ENCODE results near the gene LYST.
A peak's percentile ranks its signal among the peaks of the same experiment; 100 is the strongest.
"Not testable (repeated sequence)": the region's sequence is repeated elsewhere in the genome, so short reads cannot be mapped to it uniquely, and the experiment has no call there.

Gene LYST

DNA sequence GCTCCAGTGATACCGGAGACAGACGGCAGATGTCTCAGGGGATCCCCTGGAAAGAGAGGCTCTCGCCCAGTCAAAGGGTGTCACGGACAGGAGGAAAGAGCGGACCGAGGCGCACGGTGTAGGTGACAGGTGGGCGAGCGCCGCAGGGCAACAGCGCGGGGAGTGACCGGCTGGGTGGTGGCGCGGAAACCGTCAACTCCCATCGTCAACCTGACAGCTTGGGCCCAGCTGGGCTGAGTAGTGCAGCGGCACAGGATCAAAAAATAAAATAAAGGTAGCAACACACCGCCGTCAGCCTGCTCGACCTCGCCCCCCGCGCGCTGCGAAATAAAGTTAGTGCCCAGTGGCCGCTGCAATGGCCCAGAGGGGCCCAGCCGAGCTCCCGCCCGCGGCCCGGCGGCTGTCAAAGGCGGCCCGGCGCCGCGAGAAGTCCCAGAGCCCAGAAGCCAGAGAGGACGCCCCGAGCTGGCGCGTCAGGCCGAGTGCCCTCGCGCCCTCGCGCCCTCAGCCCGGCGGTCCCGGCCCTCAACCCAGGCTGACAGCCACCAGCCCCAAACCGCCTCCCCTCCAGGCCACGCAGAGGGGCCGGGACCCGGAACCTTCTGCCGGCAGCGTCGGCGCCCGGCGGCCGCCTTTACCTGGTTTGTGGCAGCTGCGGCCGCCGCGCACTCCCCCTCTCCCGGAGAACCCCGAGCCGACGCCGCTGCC is at the start of gene LYST:
LYST (minus strand) TSS at position 702 of the 708 bp plus-strand sequence. CDS start 36,489 bp downstream, outside the sequence.
- peak; percentile 72 for DNase-seq

DNA sequence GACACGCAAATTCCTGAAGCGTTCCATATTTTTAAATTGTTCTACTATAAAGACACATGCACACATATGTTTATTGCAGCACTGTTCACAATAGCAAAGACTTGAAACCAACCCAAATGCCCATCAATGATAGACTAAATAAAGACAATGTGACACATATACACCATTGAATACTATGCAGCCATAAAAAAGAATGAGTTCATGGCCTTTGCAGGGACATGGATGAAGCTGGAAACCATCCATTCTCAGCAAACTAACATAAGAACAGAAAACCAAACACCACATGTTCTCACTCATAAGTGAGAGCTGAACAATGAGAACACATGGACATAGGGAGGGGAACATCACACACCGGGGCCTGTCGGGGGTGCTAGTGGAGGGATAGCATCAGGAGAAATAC is 48.8 kb upstream of the LYST start:
- DNase-seq = not testable (repeated sequence)

DNA sequence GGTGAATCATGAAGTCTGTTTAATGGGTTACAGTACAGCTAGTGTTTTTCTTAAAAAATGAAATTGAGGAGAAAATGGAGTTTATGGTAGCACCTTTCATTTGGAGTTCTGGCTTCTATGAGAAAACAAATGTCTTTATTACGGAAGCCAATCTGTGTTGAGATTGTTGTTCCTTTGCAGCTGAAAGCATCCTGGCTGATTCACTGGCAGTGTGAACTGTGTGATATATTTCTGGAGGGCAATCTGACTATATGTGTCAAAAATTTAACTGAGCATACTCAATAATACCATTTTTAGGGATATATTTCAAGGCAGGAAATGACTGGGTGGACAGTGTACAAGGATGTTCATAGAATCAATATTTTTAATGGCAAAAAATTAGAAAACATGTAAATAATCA is 46.6 kb upstream of the LYST start:
- no peak for DNase-seq

DNA sequence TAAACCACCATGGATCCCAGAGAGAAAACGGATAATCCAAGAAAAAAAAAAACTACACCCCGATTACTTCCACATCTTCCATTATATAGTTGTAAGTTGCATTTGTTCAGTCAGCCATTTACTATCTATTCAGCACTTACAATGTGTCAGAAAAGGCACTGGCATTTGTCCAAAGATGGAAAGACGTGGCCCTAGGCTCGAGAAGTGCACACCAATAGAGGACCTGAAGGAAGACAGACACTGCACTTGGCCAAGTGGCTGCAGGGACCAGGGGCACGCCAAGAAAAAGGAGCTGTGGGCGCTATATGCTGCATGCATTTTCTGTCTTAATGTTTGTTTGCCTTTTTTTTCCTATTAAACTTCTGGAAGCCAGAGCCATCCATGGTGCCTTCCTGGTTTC is 45.2 kb upstream of the LYST start:
- no peak for DNase-seq

DNA sequence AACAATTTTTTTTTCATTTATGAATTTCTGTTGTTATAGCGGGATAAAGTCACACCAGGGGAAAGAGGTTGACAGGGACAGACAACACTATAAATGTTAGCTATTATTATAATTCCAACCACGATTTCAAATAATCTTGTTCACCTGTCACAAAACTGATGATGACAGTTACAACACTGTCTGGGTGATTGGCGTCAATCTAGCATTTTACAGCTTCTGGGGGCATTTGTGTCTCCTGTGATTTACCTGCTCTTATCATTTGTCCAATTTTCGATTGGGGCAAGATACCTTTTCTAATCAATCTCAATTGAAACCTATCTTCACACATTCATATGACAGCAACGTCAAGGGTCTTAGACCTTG is 44.6 kb upstream of the LYST start:
- no peak for DNase-seq

GRCh38 chr1:235910357-235911299 is 43.9 kb upstream of the LYST start:
- DNase-seq = no peak

- DNase-seq = peak; percentile 14
Measured at GRCh38 chr1:235908742-235909520, 42.2 kb upstream of the LYST start.

GRCh38 chr1:235907897-235908240 is 41.2 kb upstream of the LYST start:
- no peak for DNase-seq

DNA sequence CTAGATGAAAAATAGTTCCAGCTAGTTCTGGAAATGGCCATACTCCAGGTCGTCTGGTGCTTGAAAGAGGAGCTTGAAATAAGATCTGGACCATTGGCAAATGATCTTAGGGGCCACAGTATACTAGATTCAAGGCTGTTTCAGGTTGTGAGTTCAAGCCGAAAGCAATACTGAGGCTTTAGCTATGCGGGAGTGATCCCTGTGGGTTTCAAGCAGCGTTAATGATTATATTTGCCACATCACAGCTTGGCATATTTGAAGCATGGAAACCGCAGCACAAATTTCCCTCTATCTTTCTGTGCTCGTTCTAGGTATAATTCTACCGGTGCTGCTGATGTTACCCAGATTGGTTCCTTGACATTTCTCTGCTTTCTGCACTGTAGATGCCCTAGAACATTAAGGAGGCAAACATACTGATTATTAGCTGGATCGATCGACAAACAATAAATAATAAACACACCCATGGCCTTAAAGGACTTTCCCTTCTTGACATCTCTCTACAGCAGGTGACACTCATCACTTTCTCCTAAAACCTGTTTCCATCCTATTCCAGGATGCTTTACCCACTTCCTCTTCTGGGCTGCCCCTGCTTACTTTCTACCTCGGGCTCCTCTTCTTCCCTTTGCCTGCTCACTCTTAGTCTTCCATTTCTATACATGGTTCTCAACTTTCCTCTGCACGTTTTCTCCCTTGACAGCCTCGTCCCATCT is 40.6 kb upstream of the LYST start:
- no peak for DNase-seq

DNA sequence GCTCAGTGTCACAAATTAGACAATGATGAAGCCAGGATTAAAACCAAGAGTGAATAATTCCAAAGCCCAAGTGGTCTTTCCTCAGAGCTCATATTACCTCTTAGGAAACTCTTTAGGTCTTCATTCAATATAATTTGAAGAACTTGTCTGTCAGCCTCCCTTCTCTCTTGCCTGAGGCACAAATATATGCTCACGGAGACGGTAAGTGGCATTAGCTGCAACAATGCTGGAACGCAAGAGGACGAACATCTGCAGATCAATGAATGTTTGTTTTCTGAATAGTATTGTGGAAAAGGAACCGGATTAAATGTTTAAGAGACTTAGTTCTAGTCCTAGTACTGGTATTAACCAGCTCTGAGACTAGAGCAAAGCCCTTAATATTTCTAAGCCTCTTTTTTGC is 39.7 kb upstream of the LYST start:
- DNase-seq = peak; percentile 40

DNA sequence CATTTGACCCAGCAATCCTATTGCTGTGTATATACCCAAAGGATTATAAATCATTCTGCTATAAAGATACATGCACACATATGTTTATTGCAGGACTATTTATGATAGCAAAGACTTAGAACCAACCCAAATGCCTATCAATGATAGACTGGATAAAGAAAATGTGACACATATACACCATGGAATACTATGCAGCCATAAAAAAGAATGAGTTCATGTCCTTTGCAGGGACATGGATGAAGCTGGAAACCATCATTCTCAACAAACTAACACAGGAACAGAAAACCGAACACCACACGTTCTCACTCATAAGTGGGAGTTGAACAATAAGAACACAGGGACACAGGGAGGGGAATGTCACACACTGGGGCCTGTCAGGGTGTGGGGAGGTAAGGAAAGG is 37.1 kb upstream of the LYST start:
- DNase-seq = not testable (repeated sequence)

DNA sequence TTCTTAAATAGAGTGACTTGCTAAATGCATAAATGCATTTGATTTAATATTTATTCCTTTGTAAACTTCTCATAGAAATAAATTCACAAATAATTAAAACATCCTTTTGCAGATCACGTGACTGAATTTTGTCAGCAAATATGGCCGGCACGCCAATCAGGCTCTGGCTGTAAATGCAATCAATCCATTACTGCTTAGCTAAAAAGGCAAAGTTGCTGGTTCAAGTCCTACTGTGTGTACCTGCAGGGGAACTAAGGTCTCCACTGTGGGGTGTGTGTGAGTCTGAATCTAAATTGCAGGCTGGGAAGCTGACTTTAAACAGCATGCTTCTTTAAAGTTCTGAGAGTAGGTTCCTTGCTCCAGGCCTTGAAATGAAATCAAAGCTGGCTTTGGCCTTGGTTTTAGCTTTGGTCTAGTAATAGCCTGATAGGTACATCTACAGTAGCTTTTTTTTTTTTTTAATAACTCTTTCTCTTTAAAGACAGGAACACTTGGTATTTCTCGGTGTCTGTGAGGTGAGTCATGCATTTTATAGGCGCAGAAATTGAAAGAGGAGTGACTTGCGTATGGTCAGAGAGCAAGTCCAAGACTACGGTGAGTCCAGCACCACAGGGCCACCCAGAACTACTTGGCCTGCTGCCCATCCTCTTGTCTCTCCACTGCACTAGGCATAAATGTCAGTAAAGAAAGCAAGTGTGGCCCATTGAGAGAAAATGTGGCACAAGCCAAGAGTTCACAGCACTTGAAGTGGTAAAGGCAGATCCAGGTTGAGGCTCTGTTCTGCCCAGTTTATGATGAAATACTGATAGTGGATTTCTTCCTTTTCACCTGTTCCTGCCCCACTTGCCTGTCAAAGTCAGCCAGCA is 36.2 kb upstream of the LYST start:
- peak; percentile 91 for DNase-seq

GRCh38 chr1:235901461-235901860 is 34.8 kb upstream of the LYST start:
- no peak for DNase-seq

GRCh38 chr1:235898126-235898525 is 31.4 kb upstream of the LYST start:
- DNase-seq = no peak

GRCh38 chr1:235893840-235894239 is 27.1 kb upstream of the LYST start:
- DNase-seq = no peak

GRCh38 chr1:235892734-235893413 is 26.2 kb upstream of the LYST start:
- no peak for DNase-seq

DNA sequence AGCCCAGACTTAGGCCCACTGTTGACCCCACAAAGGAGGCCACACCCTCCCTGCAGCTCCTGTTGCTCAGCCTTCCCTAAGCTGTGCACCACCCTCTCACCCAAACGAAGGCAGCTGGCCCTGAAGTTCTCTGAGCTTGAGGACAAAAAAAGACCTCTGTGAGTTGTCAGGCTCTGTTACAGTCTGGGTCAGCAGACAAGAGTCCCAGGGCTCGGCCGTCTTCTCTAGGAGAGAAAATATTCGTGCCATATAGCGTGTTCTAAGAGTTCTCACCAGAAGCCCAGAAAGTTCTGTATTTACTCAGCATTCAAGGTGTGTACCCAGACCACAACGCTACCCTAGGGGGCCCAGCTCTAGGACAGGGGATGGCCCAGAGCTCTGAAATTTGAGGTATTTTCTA is 25.5 kb upstream of the LYST start:
- no peak for DNase-seq

- no peak for DNase-seq
Measured at GRCh38 chr1:235888119-235888643, 21.5 kb upstream of the LYST start.

- DNase-seq = no peak
Measured at GRCh38 chr1:235887676-235888075, 21.0 kb upstream of the LYST start.

GRCh38 chr1:235885655-235886262 is 19.1 kb upstream of the LYST start:
- no peak for DNase-seq

Measured in DMS79 treated with DMSO at 0.1 percent for 48 hours (cell line).